HepG2 (cell line): ENCODE data around the gene ANAPC1. TPM values are rescaled to one million over a fixed set of nuclear protein-coding genes. Genes with fewer than 3 reads are reported as not detected.
A peak's percentile ranks its signal among the peaks of the same experiment; 100 is the strongest.

Experiments
- AHR ChIP-seq: IDR thresholded peaks from 2 replicates; pipeline ENCODE4 v1.6.1; 2018; ENCODE audit warnings: missing genetic modification reagents, missing compliant biosample characterization
- ARID2 ChIP-seq: sonication (generic); formaldehyde crosslinking; IDR thresholded peaks from 2 replicates; pipeline ENCODE4 v1.8.1; 2022; ENCODE audit warnings: mild to moderate bottlenecking, missing genetic modification reagents, borderline replicate concordance
- BRF2 ChIP-seq: sonication (generic); formaldehyde crosslinking; IDR thresholded peaks from 2 replicates; pipeline ENCODE4 v1.8.1; 2022; ENCODE audit warnings: mild to moderate bottlenecking, missing genetic modification reagents
- CENPBD1 ChIP-seq: sonication (generic); formaldehyde crosslinking; IDR thresholded peaks from 2 replicates; pipeline ENCODE4 v1.8.0; 2022; ENCODE audit warnings: missing genetic modification reagents, low read depth, mild to moderate bottlenecking, borderline replicate concordance
- CHD4 ChIP-seq: fragments of 200-600 bp; sonication (generic); IDR thresholded peaks from 2 replicates; pipeline ENCODE4 v1.7.0; 2017; ENCODE audit warnings: mild to moderate bottlenecking, low read length, borderline replicate concordance
- DNMT1 ChIP-seq: sonication (generic); formaldehyde crosslinking; IDR thresholded peaks from 2 replicates; pipeline ENCODE4 v1.5.1; 2020; ENCODE audit warnings: mild to moderate bottlenecking, missing genetic modification reagents
- ELF1 ChIP-seq: sonication (generic); formaldehyde crosslinking; IDR thresholded peaks from 2 replicates; pipeline ENCODE4 v1.4.0; 2020; ENCODE audit warnings: missing genetic modification reagents
- FOSL2 ChIP-seq: sonication (generic); formaldehyde crosslinking; IDR thresholded peaks from 2 replicates; pipeline ENCODE4 v1.4.0; 2020; ENCODE audit warnings: missing genetic modification reagents
- FOXP4 ChIP-seq: sonication (generic); formaldehyde crosslinking; IDR thresholded peaks from 2 replicates; pipeline ENCODE4 v1.4.0; 2020; ENCODE audit warnings: missing genetic modification reagents
- HNF1B ChIP-seq: sonication (generic); formaldehyde crosslinking; IDR thresholded peaks from 2 replicates; pipeline ENCODE4 v1.5.1; 2020; ENCODE audit warnings: mild to moderate bottlenecking, moderate library complexity, missing genetic modification reagents
- JUNB ChIP-seq: sonication (generic); formaldehyde crosslinking; IDR thresholded peaks from 2 replicates; pipeline ENCODE4 v1.8.0; 2022; ENCODE audit warnings: missing genetic modification reagents, mild to moderate bottlenecking, borderline replicate concordance
- KDM4B ChIP-seq: sonication (generic); formaldehyde crosslinking; IDR thresholded peaks from 2 replicates; pipeline ENCODE4 v1.4.0; 2020; ENCODE audit warnings: missing genetic modification reagents
- KDM5A ChIP-seq: fragments of 200-600 bp; sonication (generic); IDR thresholded peaks from 2 replicates; pipeline ENCODE4 v1.7.0; 2018; ENCODE audit warnings: antibody characterized with exemption, mild to moderate bottlenecking, low read length, borderline replicate concordance
- MBD4 ChIP-seq: IDR thresholded peaks from 2 replicates; pipeline ENCODE4 v1.6.1; 2012; ENCODE audit warnings: low read length, inconsistent platforms, borderline replicate concordance
- SOX6 ChIP-seq, 2 experiments: fragments of 450-650 bp in 1 of 2; sonication (generic) in 1 of 2; formaldehyde crosslinking in 1 of 2; IDR thresholded peaks; 2 replicates each; pipeline versions ENCODE4 v1.4.0 to v1.6.1; 2017 to 2020; ENCODE audit warnings: antibody characterized with exemption in 1 of 2, mild to moderate bottlenecking in 1 of 2, missing genetic modification reagents in 1 of 2
- TOE1 ChIP-seq: sonication (generic); formaldehyde crosslinking; IDR thresholded peaks from 2 replicates; pipeline ENCODE4 v1.4.0; 2020; ENCODE audit warnings: mild to moderate bottlenecking, missing genetic modification reagents
- ZFP82 ChIP-seq: sonication (generic); formaldehyde crosslinking; IDR thresholded peaks from 2 replicates; pipeline ENCODE4 v1.5.1; 2020; ENCODE audit warnings: mild to moderate bottlenecking, missing genetic modification reagents, borderline replicate concordance
- ZNF230 ChIP-seq: sonication (generic); formaldehyde crosslinking; IDR thresholded peaks from 2 replicates; pipeline ENCODE4 v1.4.0; 2020; ENCODE audit warnings: mild to moderate bottlenecking, missing genetic modification reagents
- ZNF616 ChIP-seq: sonication (generic); formaldehyde crosslinking; IDR thresholded peaks from 2 replicates; pipeline ENCODE4 v1.5.0; 2020; ENCODE audit warnings: low read depth, mild to moderate bottlenecking, missing genetic modification reagents
- ZNF782 ChIP-seq: sonication (generic); formaldehyde crosslinking; IDR thresholded peaks from 2 replicates; pipeline ENCODE4 v1.4.0; 2020; ENCODE audit warnings: missing genetic modification reagents, mild to moderate bottlenecking, borderline replicate concordance
- polyA plus RNA-seq, 8 experiments: library from polyadenylated mRNA; depleted of rRNA in 3 of 8; stranded (reverse) in 7 of 8; unstranded in 1 of 8; fragments of >200 nt; fragmentation: Illumina TruSeq in 4 of 8; extraction: Trizol in 4 of 8; gene quantifications; 2 replicates each; pipeline versions ENCODE4 v1.2.1 to v1.2.3, GENCODE V29; 2011 to 2016; ENCODE audit warnings: low read depth in 4 of 8, missing spikeins in 1 of 8, mixed read lengths in 1 of 8; ENCODE audit not compliant: insufficient read depth in 1 of 8
- total RNA-seq, 5 experiments: library from RNA; depleted of rRNA; stranded (reverse); fragments of >200 nt; fragmentation: Illumina TruSeq; extraction: Trizol; gene quantifications; 2 replicates each; pipeline ENCODE4 v1.2.3, GENCODE V29; 2016; ENCODE audit warnings: low read depth in 1 of 5
- TF ChIP-seq, protein P1 (sequence below): IDR thresholded peaks from 2 replicates; pipeline ENCODE4 v1.6.1; 2016; ENCODE audit warnings: low read depth
- TF ChIP-seq, protein P2 (sequence below): sonication (generic); formaldehyde crosslinking; IDR thresholded peaks from 2 replicates; pipeline ENCODE4 v1.4.0; 2020; ENCODE audit warnings: mild to moderate bottlenecking, missing genetic modification reagents

ANAPC1 gene
- total and polyA plus RNA-seq, 2 of the 13 experiments (the other 11 are each of a cell fraction or from before 2014, with no cell fraction given): 50.0 to 89.7 TPM

DNA sequence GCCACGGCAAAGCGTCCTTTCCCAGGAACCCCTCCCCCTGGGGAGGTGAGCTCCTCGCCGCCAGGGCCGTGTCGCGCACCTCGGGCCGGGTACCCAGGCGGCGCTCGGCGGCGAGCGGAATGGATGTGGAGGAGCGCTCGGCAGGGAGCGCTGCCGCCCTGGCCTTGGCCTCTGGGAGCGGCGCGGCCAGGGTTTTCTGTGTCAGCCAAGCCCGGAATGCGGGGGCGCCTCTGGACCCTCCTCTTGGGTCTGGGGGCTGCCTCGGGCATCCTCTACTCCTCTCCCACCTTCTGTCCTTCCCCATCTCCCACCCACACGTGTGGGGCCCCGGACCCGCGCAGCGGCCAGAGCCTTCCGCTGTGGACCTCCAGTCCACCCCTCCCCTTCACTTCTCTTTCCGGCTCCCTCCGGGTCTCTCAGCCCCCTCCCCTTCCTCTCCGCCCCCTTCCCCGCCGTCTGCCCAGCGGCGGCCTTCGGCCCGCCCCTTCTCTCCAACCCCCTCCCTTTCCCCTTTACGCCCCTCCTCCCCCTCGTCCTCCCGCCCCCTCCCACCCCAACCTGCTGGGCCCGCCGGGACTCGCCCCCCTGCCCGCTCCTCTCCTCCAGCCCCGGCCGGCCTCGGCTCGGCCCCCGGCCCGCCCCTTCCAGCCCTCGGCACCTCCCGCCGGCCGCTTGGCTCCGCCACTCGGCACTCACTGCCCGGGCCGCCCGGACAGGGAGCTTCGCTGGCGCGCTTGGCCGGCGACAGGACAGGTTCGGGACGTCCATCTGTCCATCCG, 14.1 kb upstream of the ANAPC1 start, which contains the start of gene MERTK (continued):
- TF ChIP-seq FOSL2 (CRISPR knock-in tag): peak; percentile 68
- peak; percentile 57; the same call in 1 of the 2 replicates for TF ChIP-seq KDM5A
- no peak; the same call in 1 of the 2 replicates for TF ChIP-seq ZNF230 (CRISPR knock-in tag)
- TF ChIP-seq, protein P1, sequence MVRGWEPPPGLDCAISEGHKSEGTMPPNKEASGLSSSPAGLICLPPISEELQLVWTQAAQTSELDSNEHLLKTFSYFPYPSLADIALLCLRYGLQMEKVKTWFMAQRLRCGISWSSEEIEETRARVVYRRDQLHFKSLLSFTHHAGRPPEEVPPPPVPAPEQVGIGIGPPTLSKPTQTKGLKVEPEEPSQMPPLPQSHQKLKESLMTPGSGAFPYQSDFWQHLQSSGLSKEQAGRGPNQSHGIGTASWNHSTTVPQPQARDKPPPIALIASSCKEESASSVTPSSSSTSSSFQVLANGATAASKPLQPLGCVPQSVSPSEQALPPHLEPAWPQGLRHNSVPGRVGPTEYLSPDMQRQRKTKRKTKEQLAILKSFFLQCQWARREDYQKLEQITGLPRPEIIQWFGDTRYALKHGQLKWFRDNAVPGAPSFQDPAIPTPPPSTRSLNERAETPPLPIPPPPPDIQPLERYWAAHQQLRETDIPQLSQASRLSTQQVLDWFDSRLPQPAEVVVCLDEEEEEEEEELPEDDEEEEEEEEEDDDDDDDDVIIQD: 0 out of 2 replicates have a peak, but pooled peaks have one; percentile 45
- no peak for TF ChIP-seq ELF1 (CRISPR knock-in tag)
- 0 out of 2 replicates have a peak, but pooled peaks have one; percentile 48 for TF ChIP-seq KDM4B (CRISPR knock-in tag)
- TF ChIP-seq JUNB (CRISPR knock-in tag): no peak
- no peak; the same call in 1 of the 2 replicates for TF ChIP-seq CENPBD1 (CRISPR knock-in tag)
- TF ChIP-seq SOX6 (IDR thresholded peaks at IDR 0.05): no peak
- TF ChIP-seq SOX6 (CRISPR knock-in tag; IDR thresholded peaks at IDR 0.05): peak; percentile 71
- TF ChIP-seq CHD4: no peak
- peak; percentile 99 for TF ChIP-seq ZFP82 (CRISPR knock-in tag)
- no peak for TF ChIP-seq ARID2
- TF ChIP-seq, protein P2, sequence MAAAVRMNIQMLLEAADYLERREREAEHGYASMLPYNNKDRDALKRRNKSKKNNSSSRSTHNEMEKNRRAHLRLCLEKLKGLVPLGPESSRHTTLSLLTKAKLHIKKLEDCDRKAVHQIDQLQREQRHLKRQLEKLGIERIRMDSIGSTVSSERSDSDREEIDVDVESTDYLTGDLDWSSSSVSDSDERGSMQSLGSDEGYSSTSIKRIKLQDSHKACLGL: no peak
- TF ChIP-seq DNMT1 (CRISPR knock-in tag): no peak
- no peak; the same call in 1 of the 2 replicates for TF ChIP-seq ZNF782 (CRISPR knock-in tag)
- peak; percentile 29; the same call in 1 of the 2 replicates for TF ChIP-seq TOE1 (CRISPR knock-in tag)
- peak; percentile 74; the same call in 1 of the 2 replicates for TF ChIP-seq ZNF616 (CRISPR knock-in tag)
- peak; percentile 78; the same call in 1 of the 2 replicates for TF ChIP-seq AHR
- no peak for TF ChIP-seq BRF2
- TF ChIP-seq FOXP4 (CRISPR knock-in tag): peak; percentile 71
- no peak for TF ChIP-seq MBD4
- peak; percentile 93 for TF ChIP-seq HNF1B (CRISPR knock-in tag)
